ENCODE measurements around the gene PPP1R12C.

Gene PPP1R12C

GRCh38 chr19:55133639-55134444 is 16.4 kb upstream of the PPP1R12C start:
- Histone ChIP-seq H3K9me3 (ENCODE audit: low read length) (no peaks in the 10 kb centered on the region), H2AFZ (ENCODE audit: low read depth, low read length) (peak overlapping the region; percentile 24), H3K4me3 (ENCODE audit: low read length) (no peak overlapping the region), H3K4me1 (ENCODE audit: insufficient read depth, low read length) (peaks cover 10% of the 10 kb centered on the region), H3K27me3 (ENCODE audit: insufficient read depth, low read length) (peaks cover 10% of the 10 kb centered on the region), H3K36me3 (ENCODE audit: insufficient read depth, low read length) (no peaks in the 10 kb centered on the region)

- no peak overlapping the region for H3K4me3 ChIP-seq (ENCODE audit: low read length)
- no peaks in the 10 kb centered on the region for H3K36me3 ChIP-seq (ENCODE audit: insufficient read depth, low read length)
- no peaks in the 10 kb centered on the region for H3K9me3 ChIP-seq (ENCODE audit: low read length)
- H2AFZ ChIP-seq (ENCODE audit: low read depth, low read length) = no peak overlapping the region
- H3K4me1 ChIP-seq (ENCODE audit: insufficient read depth, low read length) = peaks cover 10% of the 10 kb centered on the region
- H3K27me3 ChIP-seq (ENCODE audit: insufficient read depth, low read length) = peaks cover 7% of the 10 kb centered on the region
Observed at GRCh38 chr19:55132453-55133129, 15.2 kb upstream of the PPP1R12C start.

GRCh38 chr19:55131421-55131820 is 14.0 kb upstream of the PPP1R12C start:
- peaks cover 9% of the 10 kb centered on the region for H3K4me1 ChIP-seq (ENCODE audit: insufficient read depth, low read length)

GRCh38 chr19:55119053-55119452 is 1.6 kb upstream of the PPP1R12C start:
- H3K4me1 ChIP-seq (ENCODE audit: insufficient read depth, low read length) = peaks cover 36% of the 10 kb centered on the region
- H3K9me3 ChIP-seq (ENCODE audit: low read length) = peaks cover 3% of the 10 kb centered on the region
- no peak overlapping the region for H2AFZ ChIP-seq (ENCODE audit: low read depth, low read length)
- no peaks in the 10 kb centered on the region for H3K36me3 ChIP-seq (ENCODE audit: insufficient read depth, low read length)
- no peak overlapping the region for H3K4me3 ChIP-seq (ENCODE audit: low read length)
- no peaks in the 10 kb centered on the region for H3K27me3 ChIP-seq (ENCODE audit: insufficient read depth, low read length)

More at GRCh38 chr19:55131421-55131820, 14.0 kb upstream of the PPP1R12C start:
- Histone ChIP-seq H3K4me3 (ENCODE audit: low read length) (no peak overlapping the region), H3K36me3 (ENCODE audit: insufficient read depth, low read length) (no peaks in the 10 kb centered on the region), H2AFZ (ENCODE audit: low read depth, low read length) (no peak overlapping the region), H3K27me3 (ENCODE audit: insufficient read depth, low read length) (peaks cover 7% of the 10 kb centered on the region), H3K9me3 (ENCODE audit: low read length) (no peaks in the 10 kb centered on the region)

GRCh38 chr19:55118401-55118991 is 1.1 kb upstream of the PPP1R12C start:
- Histone ChIP-seq H3K4me3 (ENCODE audit: low read length) (peak overlapping the region; percentile 82), H3K36me3 (ENCODE audit: insufficient read depth, low read length) (no peaks in the 10 kb centered on the region), H3K9me3 (ENCODE audit: low read length) (peaks cover 3% of the 10 kb centered on the region), H2AFZ (ENCODE audit: low read depth, low read length) (peak overlapping the region; percentile 88), H3K27me3 (ENCODE audit: insufficient read depth, low read length) (no peaks in the 10 kb centered on the region), H3K4me1 (ENCODE audit: insufficient read depth, low read length) (peaks cover 35% of the 10 kb centered on the region)

- peaks cover 42% of the 10 kb centered on the region for H3K4me1 ChIP-seq (ENCODE audit: insufficient read depth, low read length)
- H3K36me3 ChIP-seq (ENCODE audit: insufficient read depth, low read length) = no peaks in the 10 kb centered on the region
- H3K9me3 ChIP-seq (ENCODE audit: low read length) = no peaks in the 10 kb centered on the region
- H2AFZ ChIP-seq (ENCODE audit: low read depth, low read length) = peak overlapping the region; percentile 88
- no peaks in the 10 kb centered on the region for H3K27me3 ChIP-seq (ENCODE audit: insufficient read depth, low read length)
- peak overlapping the region; percentile 87 for H3K4me3 ChIP-seq (ENCODE audit: low read length)
Observed at GRCh38 chr19:55117663-55118391, 390 bp upstream of the PPP1R12C start.

GRCh38 chr19:55116232-55116858 is 1.1 kb downstream of the PPP1R12C start:
- Histone ChIP-seq H3K36me3 (ENCODE audit: insufficient read depth, low read length) (peaks cover 9% of the 10 kb centered on the region), H3K4me1 (ENCODE audit: insufficient read depth, low read length) (peaks cover 44% of the 10 kb centered on the region), H3K4me3 (ENCODE audit: low read length) (peak overlapping the region; percentile 87), H3K27me3 (ENCODE audit: insufficient read depth, low read length) (no peaks in the 10 kb centered on the region), H3K9me3 (ENCODE audit: low read length) (no peaks in the 10 kb centered on the region), H2AFZ (ENCODE audit: low read depth, low read length) (no peak overlapping the region)

GRCh38 chr19:55115446-55116065 is 1.9 kb downstream of the PPP1R12C start:
- Histone ChIP-seq H3K36me3 (ENCODE audit: insufficient read depth, low read length) (peaks cover 10% of the 10 kb centered on the region), H3K27me3 (ENCODE audit: insufficient read depth, low read length) (no peaks in the 10 kb centered on the region), H3K9me3 (ENCODE audit: low read length) (no peaks in the 10 kb centered on the region), H3K4me1 (ENCODE audit: insufficient read depth, low read length) (peaks cover 44% of the 10 kb centered on the region), H2AFZ (ENCODE audit: low read depth, low read length) (no peak overlapping the region), H3K4me3 (ENCODE audit: low read length) (peak overlapping the region; percentile 87)

- Histone ChIP-seq H3K36me3 (ENCODE audit: insufficient read depth, low read length) (peaks cover 18% of the 10 kb centered on the region), H3K27me3 (ENCODE audit: insufficient read depth, low read length) (no peaks in the 10 kb centered on the region), H3K9me3 (ENCODE audit: low read length) (no peaks in the 10 kb centered on the region), H3K4me1 (ENCODE audit: insufficient read depth, low read length) (peaks cover 44% of the 10 kb centered on the region), H3K4me3 (ENCODE audit: low read length) (no peak overlapping the region), H2AFZ (ENCODE audit: low read depth, low read length) (no peak overlapping the region)
Observed at GRCh38 chr19:55114566-55115145, 2.8 kb downstream of the PPP1R12C start.

GRCh38 chr19:55113570-55114039 is 3.8 kb downstream of the PPP1R12C start:
- no peaks in the 10 kb centered on the region for H3K9me3 ChIP-seq (ENCODE audit: low read length)
- H3K27me3 ChIP-seq (ENCODE audit: insufficient read depth, low read length) = no peaks in the 10 kb centered on the region
- H3K4me3 ChIP-seq (ENCODE audit: low read length) = no peak overlapping the region
- H2AFZ ChIP-seq (ENCODE audit: low read depth, low read length) = no peak overlapping the region
- peaks cover 25% of the 10 kb centered on the region for H3K36me3 ChIP-seq (ENCODE audit: insufficient read depth, low read length)
- peaks cover 44% of the 10 kb centered on the region for H3K4me1 ChIP-seq (ENCODE audit: insufficient read depth, low read length)

GRCh38 chr19:55112777-55113569 is 4.5 kb downstream of the PPP1R12C start:
- H3K4me3 ChIP-seq (ENCODE audit: low read length) = no peak overlapping the region

More at GRCh38 chr19:55112777-55113569, 4.5 kb downstream of the PPP1R12C start:
- Histone ChIP-seq H3K36me3 (ENCODE audit: insufficient read depth, low read length) (peaks cover 25% of the 10 kb centered on the region), H3K4me1 (ENCODE audit: insufficient read depth, low read length) (peaks cover 39% of the 10 kb centered on the region), H3K9me3 (ENCODE audit: low read length) (no peaks in the 10 kb centered on the region), H2AFZ (ENCODE audit: low read depth, low read length) (no peak overlapping the region), H3K27me3 (ENCODE audit: insufficient read depth, low read length) (no peaks in the 10 kb centered on the region)

All from neuron (in vitro differentiated cells).